Measurements from ENCODE around the gene ACADVL.

Gene ACADVL

DNA sequence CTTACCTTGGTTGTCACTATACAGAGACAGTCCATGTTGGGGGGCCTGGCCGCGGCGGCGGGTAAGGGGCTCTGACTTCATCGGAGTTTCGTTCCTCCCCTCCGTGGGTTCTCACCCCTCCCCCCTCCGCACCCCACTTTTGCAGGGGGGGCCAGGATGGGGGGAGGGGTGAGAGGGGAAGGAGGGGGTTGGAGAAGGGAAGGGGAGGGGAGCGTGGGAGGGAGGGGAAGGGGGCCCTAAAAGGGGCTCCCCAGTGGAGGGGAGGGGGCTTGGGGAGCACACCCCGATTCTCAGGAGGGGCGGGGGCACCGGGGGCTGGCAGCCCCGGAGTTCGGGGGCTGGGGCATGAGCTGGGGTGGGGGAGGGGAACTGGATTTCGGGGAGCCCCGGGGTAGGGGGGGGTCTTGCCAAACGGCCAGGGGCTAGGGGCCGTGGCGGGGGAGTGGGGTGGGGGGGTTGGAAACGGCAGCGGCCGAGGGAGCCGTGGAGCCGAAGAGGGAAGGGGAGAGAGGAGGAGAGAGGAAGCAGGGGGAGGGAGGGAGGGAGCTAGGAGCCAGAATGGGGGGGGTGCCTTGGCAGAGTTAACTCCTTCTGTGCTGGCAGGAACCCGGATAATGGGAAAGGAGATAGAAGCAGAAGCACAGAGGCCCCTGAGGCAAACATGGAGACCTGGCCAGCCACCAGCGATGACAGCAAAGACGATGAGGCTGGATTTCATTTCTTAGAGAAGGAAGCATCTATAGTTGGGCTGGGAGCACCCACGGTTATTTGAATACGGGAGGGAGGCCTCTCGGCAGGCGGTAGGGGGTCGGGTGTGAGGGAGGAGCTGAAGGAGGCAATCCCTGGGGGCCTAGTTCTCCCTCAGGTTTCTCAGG lies 2.4 kb upstream of the ACADVL start:
- DNase-seq: peak; percentile 54

DNA sequence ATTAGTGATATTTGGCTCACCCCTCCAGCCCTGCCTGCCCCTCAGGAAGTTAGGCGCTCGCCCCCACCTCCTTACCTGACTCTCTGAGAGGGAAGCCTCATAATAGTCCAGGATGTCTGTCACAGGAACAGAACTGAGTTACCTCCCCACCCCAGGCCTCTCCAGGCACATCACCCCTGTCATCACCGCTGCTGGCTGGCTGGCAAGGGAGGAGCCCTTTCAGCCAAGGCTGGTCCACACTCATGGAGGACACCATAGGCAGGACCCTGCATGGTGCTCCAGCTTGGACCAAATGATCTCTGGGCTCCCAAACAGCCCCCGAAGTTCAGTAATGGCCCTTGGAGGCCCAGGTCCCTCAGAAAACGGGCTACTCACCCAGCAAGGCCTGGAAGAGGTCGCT lies 1.6 kb upstream of the ACADVL start:
- DNase-seq: no peak

DNA sequence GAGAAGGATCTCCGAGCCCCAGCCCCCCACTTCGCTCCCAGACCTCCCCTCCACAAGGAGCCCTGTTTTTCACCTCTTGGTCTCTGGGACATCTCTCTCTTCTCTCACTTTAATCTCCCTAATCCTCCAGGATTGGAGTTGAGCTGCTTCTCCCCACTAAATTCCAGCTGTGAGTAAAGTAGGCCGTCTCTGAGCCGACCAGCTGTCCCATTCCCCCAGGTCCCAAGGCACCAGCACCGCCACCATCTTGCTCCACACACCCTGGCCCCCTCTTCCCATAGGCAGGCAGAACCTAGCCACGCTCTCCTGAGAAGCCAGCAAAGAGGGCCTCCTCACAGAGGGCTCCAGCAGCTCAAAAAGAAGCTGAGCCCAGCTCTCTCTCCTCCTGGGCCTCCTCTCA lies 980 bp upstream of the ACADVL start:
- no peak for DNase-seq

DNA sequence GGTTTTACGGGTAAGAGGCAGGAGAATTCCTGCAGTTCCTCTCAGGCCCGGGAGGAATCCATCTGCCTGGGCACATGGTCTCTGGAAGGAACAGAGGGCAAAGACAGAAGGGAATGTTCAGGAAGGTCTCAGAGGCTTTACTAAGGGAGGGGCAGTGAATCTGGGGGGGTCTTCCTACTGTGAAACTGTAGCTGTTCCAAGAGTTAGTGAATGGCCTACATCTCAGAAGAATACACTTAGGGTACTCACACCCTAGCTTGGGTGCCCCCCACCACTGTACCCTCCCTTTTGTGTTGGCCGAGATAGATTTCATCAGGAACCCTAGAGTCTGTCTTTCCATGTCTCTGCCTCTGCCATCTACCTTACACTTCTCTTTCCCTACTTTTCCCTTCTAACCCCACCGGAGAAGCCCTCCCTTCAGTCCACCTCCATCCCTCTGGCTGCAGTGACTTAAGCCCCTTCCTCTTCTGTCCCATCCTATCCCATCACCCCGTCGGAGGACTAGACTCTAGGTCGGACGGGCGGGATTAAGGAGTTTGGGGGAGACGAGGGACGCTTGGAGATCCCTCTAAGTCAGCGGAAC lies 418 bp upstream of the ACADVL start:
- no peak for DNase-seq

GRCh38 chr17:7220593-7221277 lies 997 bp downstream of the ACADVL start:
- peak; percentile 14 for DNase-seq

DNA sequence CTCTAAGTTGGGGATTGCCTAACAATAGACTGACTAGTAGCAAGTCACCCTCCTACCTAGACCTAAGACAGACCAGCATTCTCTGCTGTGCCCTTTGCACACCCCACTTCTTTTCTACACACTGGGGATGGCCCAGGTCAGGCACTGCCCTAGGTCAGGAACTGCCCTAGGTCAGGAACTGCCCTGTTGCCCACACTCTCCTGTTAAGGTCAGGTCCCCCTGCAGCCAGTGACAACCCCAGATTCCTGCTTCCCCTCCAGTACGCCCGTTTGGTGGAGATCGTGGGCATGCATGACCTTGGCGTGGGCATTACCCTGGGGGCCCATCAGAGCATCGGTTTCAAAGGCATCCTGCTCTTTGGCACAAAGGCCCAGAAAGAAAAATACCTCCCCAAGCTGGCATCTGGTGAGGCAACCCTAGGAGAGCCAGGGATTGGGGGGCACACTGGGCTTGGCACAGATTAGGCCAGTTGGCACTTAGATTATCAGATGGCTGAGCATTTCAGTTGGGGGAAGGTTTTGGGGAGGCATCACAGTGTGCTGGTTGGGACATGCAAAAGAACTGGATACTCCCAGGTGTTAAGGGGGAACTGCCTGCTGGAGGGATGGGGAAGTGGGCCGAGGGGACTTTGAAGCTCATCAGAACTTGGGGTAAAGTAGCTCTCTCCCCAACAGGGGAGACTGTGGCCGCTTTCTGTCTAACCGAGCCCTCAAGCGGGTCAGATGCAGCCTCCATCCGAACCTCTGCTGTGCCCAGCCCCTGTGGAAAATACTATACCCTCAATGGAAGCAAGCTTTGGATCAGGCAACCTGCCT lies 1.7 kb downstream of the ACADVL start:
- DNase-seq: no peak

- no peak for DNase-seq
These were observed 2.6 kb downstream of the ACADVL start for GRCh38 chr17:7222093-7222971.

- DNase-seq: no peak
These were observed 3.2 kb downstream of the ACADVL start for GRCh38 chr17:7222972-7223292.

GRCh38 chr17:7223375-7223774 lies 3.6 kb downstream of the ACADVL start:
- DNase-seq: no peak

DNA sequence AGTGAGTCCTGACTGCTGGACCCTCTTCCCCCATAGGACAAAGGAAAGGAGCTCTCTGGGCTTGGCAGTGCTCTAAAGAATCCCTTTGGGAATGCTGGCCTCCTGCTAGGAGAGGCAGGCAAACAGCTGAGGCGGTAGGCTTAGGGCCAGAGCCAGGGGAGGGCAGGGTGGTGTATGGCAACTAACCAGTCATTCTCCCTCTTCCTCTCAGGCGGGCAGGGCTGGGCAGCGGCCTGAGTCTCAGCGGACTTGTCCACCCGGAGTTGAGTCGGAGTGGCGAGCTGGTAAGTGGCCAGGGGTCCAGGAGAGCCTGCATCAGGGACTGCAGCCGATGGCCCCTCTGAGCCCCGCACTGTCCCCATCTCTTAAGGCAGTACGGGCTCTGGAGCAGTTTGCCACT lies 4.4 kb downstream of the ACADVL start:
- DNase-seq: no peak

- DNase-seq: no peak
These were observed 4.9 kb downstream of the ACADVL start for GRCh38 chr17:7224661-7225111.

DNA sequence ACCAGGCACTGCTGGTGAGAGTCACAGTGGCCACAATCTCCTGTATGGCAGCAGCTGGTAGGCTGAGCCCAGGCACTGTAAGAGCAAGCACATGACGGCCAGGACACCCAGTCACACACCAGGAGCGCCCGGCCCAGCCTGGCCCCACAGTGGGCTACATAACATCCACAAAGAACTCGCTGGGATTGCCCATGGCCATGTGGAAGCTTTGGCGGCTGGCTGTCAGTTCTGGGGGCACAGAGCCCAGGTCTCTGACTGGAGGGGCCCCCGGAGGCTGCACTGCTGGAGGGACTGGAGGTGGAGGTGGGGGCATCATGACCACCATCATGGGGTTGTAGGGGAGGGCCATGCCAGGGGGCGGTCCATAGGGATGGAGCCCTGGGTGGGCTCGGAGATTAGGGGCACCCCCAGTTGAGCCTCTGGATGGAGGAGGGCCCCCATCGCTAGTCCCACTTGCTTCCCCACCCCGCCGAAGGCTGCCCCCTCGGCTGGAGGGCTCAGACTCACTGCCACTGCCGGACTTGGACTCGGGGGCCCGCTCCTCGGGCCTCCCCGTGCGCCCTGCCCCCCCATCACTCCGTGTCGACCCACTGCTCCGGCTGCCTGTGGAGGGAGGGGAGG lies 6.1 kb downstream of the ACADVL start:
- DNase-seq: no peak

GRCh38 chr17:7226721-7227710 lies 7.3 kb downstream of the ACADVL start:
- no peak for DNase-seq

DNA sequence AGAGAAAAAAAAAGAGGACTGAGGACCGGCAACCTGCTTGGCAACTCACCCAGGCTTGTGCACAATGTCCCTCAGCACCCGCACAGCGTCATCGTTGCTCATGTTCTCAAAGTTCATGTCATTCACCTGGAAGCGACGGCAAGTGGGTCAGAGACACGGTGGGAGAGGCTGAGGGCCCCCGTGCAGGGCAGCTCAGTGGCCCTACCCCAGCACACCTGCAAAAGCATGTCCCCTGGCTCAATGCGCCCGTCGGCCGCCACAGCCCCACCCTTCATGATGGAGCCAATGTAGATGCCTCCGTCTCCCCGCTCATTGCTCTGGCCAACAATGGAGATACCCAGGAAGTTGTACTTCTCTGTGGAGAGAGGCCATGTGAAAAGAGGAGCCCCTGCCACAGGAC lies 9.2 kb downstream of the ACADVL start:
- no peak for DNase-seq

GRCh38 chr17:7229504-7229903 lies 9.8 kb downstream of the ACADVL start:
- DNase-seq: no peak

GRCh38 chr17:7232114-7232513 lies 12.4 kb downstream of the ACADVL start:
- DNase-seq: no peak

GRCh38 chr17:7233701-7234082 lies 14.0 kb downstream of the ACADVL start:
- peak; percentile 62 for DNase-seq

GRCh38 chr17:7234083-7234951 lies 14.6 kb downstream of the ACADVL start, which contains the start of gene DVL2:
TSS of gene DVL2 (minus strand) at chr17:7234517. CDS start at chr17:7234262, 255 bp downstream.
- DNase-seq: peak; percentile 94

Data from DMS79 treated with DMSO at 0.1 percent for 48 hours (cell line).